HEK293 (cell line): ENCODE results near the gene ASIC4.

Source experiments
- BCL6B ChIP-seq: fragments of 450-650 bp; formaldehyde crosslinking; IDR thresholded peaks from 2 replicates; pipeline ENCODE4 v1.5.1; 2017; ENCODE audit warnings: missing biosample characterization, missing genetic modification characterization
- CTCF ChIP-seq: fragments of 450-650 bp; formaldehyde crosslinking; IDR thresholded peaks from 2 replicates; pipeline ENCODE4 v1.5.1; 2016; ENCODE audit warnings: missing biosample characterization, missing genetic modification characterization
- GLIS2 ChIP-seq: fragments of 450-650 bp; formaldehyde crosslinking; IDR thresholded peaks from 2 replicates; pipeline ENCODE4 v1.5.1; 2016; ENCODE audit warnings: missing biosample characterization, missing genetic modification characterization
- MYNN ChIP-seq: fragments of 450-650 bp; formaldehyde crosslinking; IDR thresholded peaks from 2 replicates; pipeline ENCODE4 v1.5.1; 2016; ENCODE audit warnings: missing biosample characterization, missing genetic modification characterization, borderline replicate concordance
- REST ChIP-seq: fragments of 450-650 bp; formaldehyde crosslinking; IDR thresholded peaks from 2 replicates; pipeline ENCODE4 v1.5.1; 2016; ENCODE audit warnings: missing biosample characterization, missing genetic modification characterization
- ZNF610 ChIP-seq: fragments of 450-650 bp; formaldehyde crosslinking; IDR thresholded peaks from 2 replicates; pipeline ENCODE4 v1.5.1; 2016; ENCODE audit warnings: missing biosample characterization, missing genetic modification characterization, borderline replicate concordance
- ZNF626 ChIP-seq: fragments of 450-650 bp; sonication (Bioruptor Pico); formaldehyde crosslinking; IDR thresholded peaks from 2 replicates; pipeline ENCODE4 v1.5.1; 2018; ENCODE audit warnings: missing biosample characterization, missing genetic modification characterization, inconsistent platforms
- ZNF639 ChIP-seq: fragments of 450-650 bp; formaldehyde crosslinking; IDR thresholded peaks from 2 replicates; pipeline ENCODE4 v1.5.1; 2016; ENCODE audit warnings: missing biosample characterization, missing genetic modification characterization
- ZNF704 ChIP-seq: fragments of 450-650 bp; formaldehyde crosslinking; IDR thresholded peaks from 2 replicates; pipeline ENCODE4 v1.5.1; 2016; ENCODE audit warnings: missing biosample characterization, missing genetic modification characterization
- ZNF768 ChIP-seq: fragments of 450-650 bp; formaldehyde crosslinking; IDR thresholded peaks from 2 replicates; pipeline ENCODE4 v1.5.1; 2018; ENCODE audit warnings: missing biosample characterization, mild to moderate bottlenecking, missing genetic modification characterization
- ZSCAN5A ChIP-seq: fragments of 450-650 bp; formaldehyde crosslinking; IDR thresholded peaks from 2 replicates; pipeline ENCODE4 v1.5.1; 2016; ENCODE audit warnings: missing biosample characterization, missing genetic modification characterization

- TF ChIP-seq MYNN (tag by site-specific recombination): no peak
- TF ChIP-seq ZNF610: no peak
- TF ChIP-seq CTCF: no peak
- TF ChIP-seq ZSCAN5A: no peak
- TF ChIP-seq ZNF626 (tag by site-specific recombination): no peak
- no peak for TF ChIP-seq BCL6B (tag by site-specific recombination)
- TF ChIP-seq GLIS2 (tag by site-specific recombination): no peak
- no peak for TF ChIP-seq ZNF768 (tag by site-specific recombination)
- no peak for TF ChIP-seq ZNF639 (tag by site-specific recombination)
- no peak for TF ChIP-seq ZNF704 (tag by site-specific recombination)
- TF ChIP-seq REST (tag by site-specific recombination): no peak
Observed at GRCh38 chr2:219560893-219561178, 46.6 kb downstream of the ASIC4 start.
